OCI-LY7 (cell line): ENCODE data around the gene PPP2R2B.

Experiments used
- EZH2phosphoT487 ChIP-seq: fragments of 200-600 bp; sonication (generic); IDR thresholded peaks from 2 replicates; pipeline ENCODE4 v1.6.1; 2018; ENCODE audit warnings: low read depth, borderline replicate concordance, mild to moderate bottlenecking, mixed run types, antibody characterized with exemption, low read length, moderate library complexity, mixed read lengths
- TF ChIP-seq, protein P1 (sequence below): fragments of 200-600 bp; sonication (generic); conservative IDR thresholded peaks from 2 replicates; pipeline ENCODE4 v1.5.1; 2014; ENCODE audit warnings: mild to moderate bottlenecking, antibody characterized with exemption, low read length, moderate library complexity, mixed read lengths

DNA sequence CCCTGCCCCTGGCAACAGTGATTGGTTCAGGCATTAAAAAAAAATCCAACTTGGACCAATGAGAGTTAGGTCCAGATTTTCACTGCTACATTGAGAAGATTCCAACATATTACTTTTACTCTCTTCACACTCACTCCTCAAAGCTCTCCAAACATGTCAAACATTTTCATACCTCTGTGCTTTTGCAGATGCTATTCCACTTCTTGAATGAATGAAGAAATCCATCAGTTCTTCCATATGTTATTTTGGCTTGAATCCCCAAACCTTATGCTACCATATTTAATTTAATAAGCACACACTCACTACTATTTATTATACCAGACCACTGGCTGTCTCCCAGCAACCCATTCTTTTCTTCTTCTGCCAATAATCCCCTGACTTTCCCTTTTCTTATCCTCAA, 87.1 kb downstream of the PPP2R2B start:
- TF ChIP-seq, protein P1, sequence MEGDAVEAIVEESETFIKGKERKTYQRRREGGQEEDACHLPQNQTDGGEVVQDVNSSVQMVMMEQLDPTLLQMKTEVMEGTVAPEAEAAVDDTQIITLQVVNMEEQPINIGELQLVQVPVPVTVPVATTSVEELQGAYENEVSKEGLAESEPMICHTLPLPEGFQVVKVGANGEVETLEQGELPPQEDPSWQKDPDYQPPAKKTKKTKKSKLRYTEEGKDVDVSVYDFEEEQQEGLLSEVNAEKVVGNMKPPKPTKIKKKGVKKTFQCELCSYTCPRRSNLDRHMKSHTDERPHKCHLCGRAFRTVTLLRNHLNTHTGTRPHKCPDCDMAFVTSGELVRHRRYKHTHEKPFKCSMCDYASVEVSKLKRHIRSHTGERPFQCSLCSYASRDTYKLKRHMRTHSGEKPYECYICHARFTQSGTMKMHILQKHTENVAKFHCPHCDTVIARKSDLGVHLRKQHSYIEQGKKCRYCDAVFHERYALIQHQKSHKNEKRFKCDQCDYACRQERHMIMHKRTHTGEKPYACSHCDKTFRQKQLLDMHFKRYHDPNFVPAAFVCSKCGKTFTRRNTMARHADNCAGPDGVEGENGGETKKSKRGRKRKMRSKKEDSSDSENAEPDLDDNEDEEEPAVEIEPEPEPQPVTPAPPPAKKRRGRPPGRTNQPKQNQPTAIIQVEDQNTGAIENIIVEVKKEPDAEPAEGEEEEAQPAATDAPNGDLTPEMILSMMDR = no peak
- TF ChIP-seq EZH2phosphoT487 = no peak
